ENCODE measurements around the gene AIM2. TPM values are rescaled to one million over a fixed set of nuclear protein-coding genes. Genes with fewer than 3 reads are reported as not detected.
"Not testable (repeated sequence)": the region's sequence is repeated elsewhere in the genome, so short reads cannot be mapped to it uniquely, and the experiment has no call there.

Gene AIM2
- total RNA-seq, 2 experiments from 2014 or later, result 28.1 to 28.2 TPM

DNA sequence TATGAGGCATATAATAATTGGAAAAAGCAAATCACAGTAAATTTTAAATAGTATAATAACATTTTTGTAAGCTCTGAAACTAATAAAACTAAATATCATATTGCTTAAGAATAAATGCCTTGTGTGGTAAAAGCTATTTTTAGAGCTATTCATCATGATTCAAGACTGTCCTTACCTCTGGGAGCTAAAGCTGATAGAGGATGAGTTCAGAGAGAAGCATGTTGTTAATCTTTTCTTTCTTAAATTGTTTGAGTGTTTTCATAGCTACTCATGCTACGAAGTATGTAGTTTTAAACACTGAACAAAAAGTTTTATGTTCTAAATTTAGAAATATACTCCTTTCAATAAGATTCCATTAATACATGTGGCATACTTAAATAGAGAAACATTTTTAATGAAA, 36.4 kb downstream of the AIM2 start:
- Mint-ChIP-seq H3K27me3 (no peaks in the 10 kb centered on the region), H3K36me3 (ENCODE audit: low read depth) (peaks cover 91% of the 10 kb centered on the region), H3K4me1 (peaks cover 44% of the 10 kb centered on the region), H3K4me3 (no peak overlapping the region), H3K9me3 (no peaks in the 10 kb centered on the region), H3K27ac (no peak overlapping the region)
- no peak for DNase-seq
- POLR2A ChIA-PET, result interaction anchor here (1.1 to 1.5 kb wide), 3 partner anchors 28 to 32 kb away, joined by 4 to 5 read pairs (median 4); partner anchors contain the start of gene IFI16
- CTCF ChIA-PET, result interaction anchor here (1.0 to 1.1 kb wide), 4 partner anchors 9 to 42 kb away, joined by 3 read pairs; no protein-coding TSS in a partner anchor

DNA sequence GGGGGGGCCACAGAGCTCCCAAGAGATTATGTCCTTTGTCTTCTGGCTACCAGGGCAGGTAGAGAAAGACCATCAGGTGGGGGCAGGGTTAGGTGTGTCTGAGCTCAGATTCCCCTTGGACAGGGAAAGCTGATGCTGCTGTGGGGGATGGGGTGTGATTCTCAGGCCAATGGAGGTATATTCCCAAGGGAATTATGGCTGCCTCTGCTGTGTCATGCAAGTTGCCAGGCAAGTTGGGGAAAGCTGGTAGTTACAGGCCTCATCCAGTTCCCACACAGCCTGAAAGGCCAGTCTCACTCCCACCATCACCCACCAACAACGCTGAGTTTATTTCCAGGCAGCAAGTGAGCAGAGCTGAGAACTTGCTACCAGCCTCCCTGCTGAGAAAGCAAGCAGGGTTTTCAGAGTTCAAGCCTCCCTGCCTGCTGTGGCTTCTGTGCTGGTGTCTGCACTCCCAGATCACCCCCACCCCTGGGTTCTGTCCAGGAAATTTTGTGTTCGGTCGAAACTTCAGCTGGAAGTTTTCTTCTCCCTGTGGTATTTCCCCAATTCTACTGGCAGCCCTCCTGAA, 45.6 kb downstream of the AIM2 start:
- no peak overlapping the region for H3K27ac Mint-ChIP-seq
- CTCF ChIA-PET, result interaction anchor here (0.8 kb wide), 1 partner anchor 9 kb away, joined by 3 read pairs; no protein-coding TSS in a partner anchor
- H3K4me1 Mint-ChIP-seq, result peaks cover 72% of the 10 kb centered on the region

DNA sequence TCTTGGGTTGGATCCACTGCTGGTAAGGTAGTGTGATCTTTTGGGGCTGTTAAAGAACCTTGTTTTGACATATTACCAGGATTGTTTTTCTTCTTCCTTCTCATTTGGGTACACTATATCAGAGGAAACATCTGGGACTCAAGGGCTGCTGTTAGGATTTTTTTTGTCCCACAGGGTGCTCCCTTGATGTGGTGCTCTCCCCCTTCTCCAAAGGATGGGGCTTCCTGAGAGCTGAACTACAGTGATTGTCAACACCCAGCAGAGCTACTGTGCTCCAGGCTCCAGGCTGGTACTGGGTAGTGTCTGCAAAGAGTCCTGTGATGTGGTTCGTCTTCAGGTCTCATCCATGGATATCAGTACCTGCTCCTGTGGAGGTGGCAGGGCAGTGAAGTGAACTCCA, 46.3 kb downstream of the AIM2 start:
- ChIA-PET CTCF (no interaction called here), POLR2A (interaction anchor here (1.2 to 1.9 kb wide), 2 partner anchors 21 to 23 kb away, joined by 3 to 7 read pairs; partner anchors contain the start of gene IFI16)
- Mint-ChIP-seq H3K4me3 (no peak overlapping the region), H3K27ac (no peak overlapping the region), H3K9me3 (no peaks in the 10 kb centered on the region), H3K36me3 (ENCODE audit: low read depth) (peaks cover 95% of the 10 kb centered on the region), H3K27me3 (no peaks in the 10 kb centered on the region), H3K4me1 (peaks cover 76% of the 10 kb centered on the region)
- no peak for DNase-seq

More for the DNA sequence above, 45.6 kb downstream of the AIM2 start:
- H3K9me3 Mint-ChIP-seq, result no peaks in the 10 kb centered on the region
- H3K36me3 Mint-ChIP-seq (ENCODE audit: low read depth), result peaks cover 95% of the 10 kb centered on the region
- POLR2A ChIA-PET, result interaction anchor here (1.9 kb wide), 1 partner anchor 22 kb away, joined by 7 read pairs; the partner anchor contains the start of gene IFI16
- no peak for DNase-seq
- H3K4me3 Mint-ChIP-seq, result no peak overlapping the region
- no peaks in the 10 kb centered on the region for H3K27me3 Mint-ChIP-seq

DNA sequence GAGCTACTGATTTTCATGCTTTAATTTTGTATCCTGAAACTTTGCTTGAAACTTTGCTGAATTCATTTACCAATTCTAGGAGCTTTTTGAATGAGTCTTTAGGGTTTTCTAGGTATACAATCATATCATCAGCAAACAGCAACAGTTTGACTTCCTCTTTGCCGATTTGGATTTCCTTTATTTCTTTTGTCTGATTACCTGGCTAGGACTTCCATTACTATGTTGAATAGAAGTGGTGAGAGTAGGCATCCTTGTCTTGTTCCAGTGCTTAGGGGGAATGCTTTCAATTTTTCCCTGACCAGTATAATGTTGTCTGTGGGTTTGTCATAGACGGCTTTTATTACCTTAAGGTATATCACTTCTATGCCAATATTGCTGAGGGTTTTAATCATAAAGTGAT, 49.7 kb downstream of the AIM2 start:
- H3K36me3 Mint-ChIP-seq (ENCODE audit: low read depth), result peaks cover 94% of the 10 kb centered on the region
- H3K9me3 Mint-ChIP-seq, DNase-seq, H3K27me3 Mint-ChIP-seq: not testable (repeated sequence)
- ChIA-PET CTCF (interaction anchor here (1.1 kb wide), 1 partner anchor 46 kb away, joined by 3 read pairs; no protein-coding TSS in a partner anchor), POLR2A (interaction anchor here (1.6 to 2.8 kb wide), 3 partner anchors 12 to 41 kb away, joined by 6 to 12 read pairs (median 6); partner anchors contain the start of gene IFI16)
- peak overlapping the region; percentile 38 for H3K27ac Mint-ChIP-seq
- peak overlapping the region; percentile 18 for H3K4me3 Mint-ChIP-seq
- H3K4me1 Mint-ChIP-seq, result peaks cover 78% of the 10 kb centered on the region

DNA sequence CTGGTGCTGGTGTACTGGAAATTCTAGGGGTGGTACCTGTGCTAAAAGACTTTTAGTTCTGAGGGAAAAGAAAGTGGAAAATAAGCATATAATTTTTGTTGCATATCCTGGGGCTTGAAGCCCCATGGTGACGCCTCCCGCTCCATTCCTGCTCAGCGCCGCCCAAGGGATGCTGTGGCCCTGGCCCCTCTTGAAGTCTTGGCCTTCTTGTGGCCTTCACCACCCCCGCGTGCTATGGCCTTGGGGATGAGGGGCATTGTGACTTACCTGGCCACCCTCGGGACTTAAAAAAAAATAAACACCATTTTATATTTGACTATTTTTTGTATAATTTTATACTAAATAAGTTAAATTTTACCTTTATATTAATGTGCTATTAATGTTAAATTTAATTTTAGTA, 51.5 kb downstream of the AIM2 start:
- ChIA-PET POLR2A (interaction anchor here (0.9 to 1.1 kb wide), 2 partner anchors 29 to 51 kb away, joined by 3 to 4 read pairs; no protein-coding TSS in a partner anchor), CTCF (no interaction called here)
- Mint-ChIP-seq H3K4me3 (no peak overlapping the region), H3K36me3 (ENCODE audit: low read depth) (peaks cover 93% of the 10 kb centered on the region), H3K27ac (no peak overlapping the region), H3K9me3 (no peaks in the 10 kb centered on the region), H3K27me3 (no peaks in the 10 kb centered on the region), H3K4me1 (peaks cover 85% of the 10 kb centered on the region)
- DNase-seq, result no peak

DNA sequence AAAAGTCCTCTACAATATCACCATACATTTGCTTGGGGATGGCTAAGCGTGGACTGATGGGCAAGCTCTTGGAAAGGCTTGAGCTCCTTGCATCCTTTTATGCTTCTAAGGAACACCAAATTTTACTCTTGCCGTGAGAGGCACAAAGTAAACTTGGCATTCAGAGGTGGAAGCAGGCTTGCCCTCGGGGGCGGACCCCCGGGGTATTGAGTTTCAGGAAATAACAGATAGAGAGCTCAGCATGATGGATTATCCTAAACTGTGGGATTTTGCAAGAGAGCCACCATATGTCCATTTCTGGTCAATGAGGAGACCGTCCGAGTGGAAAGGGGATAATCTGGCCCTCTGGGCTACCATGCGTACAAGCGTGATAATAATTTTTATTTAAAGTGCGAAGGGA, 52.8 kb downstream of the AIM2 start:
- CTCF ChIA-PET, result interaction anchor here (0.7 kb wide), 1 partner anchor 494 kb away, joined by 3 read pairs; no protein-coding TSS in a partner anchor
- no peak overlapping the region for H3K4me3 Mint-ChIP-seq

DNA sequence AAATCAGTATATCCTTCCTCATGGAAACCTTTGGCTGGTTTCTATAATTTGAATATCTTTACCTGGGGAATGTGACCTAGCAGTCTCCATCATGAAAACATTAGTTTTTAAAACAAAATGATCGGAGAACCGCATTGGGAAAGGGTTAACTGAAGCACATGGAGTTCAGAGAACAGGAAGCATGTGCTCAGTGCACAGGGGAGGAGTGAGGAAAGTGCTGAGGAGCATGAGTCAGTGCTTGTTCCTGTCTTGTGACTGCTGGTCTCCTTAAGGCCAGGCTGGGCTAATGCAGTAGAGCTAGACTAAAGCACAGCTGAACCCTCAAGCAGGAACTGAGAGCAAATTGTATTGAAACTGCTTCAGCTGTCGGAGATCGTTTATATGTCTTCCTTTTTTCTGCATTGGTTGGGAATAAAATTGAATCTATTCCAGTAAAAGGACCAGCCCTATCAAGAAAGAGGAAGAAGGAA, 61.1 kb downstream of the AIM2 start:
- DNase-seq, result peak; percentile 82
- Mint-ChIP-seq H3K4me3 (peak overlapping the region; percentile 87), H3K27me3 (no peaks in the 10 kb centered on the region), H3K27ac (peak overlapping the region; percentile 86), H3K36me3 (ENCODE audit: low read depth) (peaks cover 93% of the 10 kb centered on the region), H3K4me1 (peaks cover 61% of the 10 kb centered on the region), H3K9me3 (no peaks in the 10 kb centered on the region)
- ChIA-PET CTCF (interaction anchor here (0.6 to 1.8 kb wide), 3 partner anchors 49 to 214 kb away, joined by 3 to 6 read pairs (median 4); no protein-coding TSS in a partner anchor), POLR2A (interaction anchor here (0.8 to 4.7 kb wide), 12 partner anchors 12 to 195 kb away, joined by 3 to 170 read pairs (median 4); partner anchors contain the start of gene AIM2)

More for the DNA sequence above, 52.8 kb downstream of the AIM2 start:
- Mint-ChIP-seq H3K9me3 (no peaks in the 10 kb centered on the region), H3K27ac (no peak overlapping the region), H3K4me1 (peaks cover 87% of the 10 kb centered on the region), H3K27me3 (no peaks in the 10 kb centered on the region), H3K36me3 (ENCODE audit: low read depth) (peaks cover 94% of the 10 kb centered on the region)
- POLR2A ChIA-PET, result no interaction called here
- DNase-seq, result no peak

DNA sequence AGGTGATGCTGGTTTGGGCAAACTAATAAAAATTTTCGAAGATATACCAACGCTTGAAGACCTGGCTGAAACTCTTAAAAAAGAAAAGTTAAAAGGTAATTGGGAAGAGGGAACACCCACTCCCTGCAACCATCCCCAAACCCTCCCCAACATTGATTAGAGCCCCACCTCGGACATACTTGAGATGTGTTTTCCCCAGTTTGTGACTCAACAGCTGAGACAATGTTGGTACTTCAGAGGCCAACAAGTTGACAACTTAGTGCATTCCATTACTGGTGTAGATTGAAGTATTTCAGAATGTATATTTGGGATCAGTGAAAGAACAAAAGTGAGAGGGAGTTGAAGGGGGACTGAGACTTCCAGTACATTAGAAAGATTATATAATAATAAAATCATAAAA, 61.7 kb downstream of the AIM2 start:
- H3K9me3 Mint-ChIP-seq, result no peaks in the 10 kb centered on the region
- H3K4me1 Mint-ChIP-seq, result peaks cover 55% of the 10 kb centered on the region
- peak overlapping the region; percentile 96 for H3K27ac Mint-ChIP-seq
- peaks cover 93% of the 10 kb centered on the region for H3K36me3 Mint-ChIP-seq (ENCODE audit: low read depth)
- ChIA-PET POLR2A (interaction anchor here (1.0 to 4.7 kb wide), 8 partner anchors 12 to 195 kb away, joined by 3 to 170 read pairs (median 4); partner anchors contain the start of gene AIM2), CTCF (interaction anchor here (1.8 kb wide), 1 partner anchor 57 kb away, joined by 6 read pairs; no protein-coding TSS in a partner anchor)
- H3K27me3 Mint-ChIP-seq, result no peaks in the 10 kb centered on the region
- peak overlapping the region; percentile 87 for H3K4me3 Mint-ChIP-seq
- no peak for DNase-seq

DNA sequence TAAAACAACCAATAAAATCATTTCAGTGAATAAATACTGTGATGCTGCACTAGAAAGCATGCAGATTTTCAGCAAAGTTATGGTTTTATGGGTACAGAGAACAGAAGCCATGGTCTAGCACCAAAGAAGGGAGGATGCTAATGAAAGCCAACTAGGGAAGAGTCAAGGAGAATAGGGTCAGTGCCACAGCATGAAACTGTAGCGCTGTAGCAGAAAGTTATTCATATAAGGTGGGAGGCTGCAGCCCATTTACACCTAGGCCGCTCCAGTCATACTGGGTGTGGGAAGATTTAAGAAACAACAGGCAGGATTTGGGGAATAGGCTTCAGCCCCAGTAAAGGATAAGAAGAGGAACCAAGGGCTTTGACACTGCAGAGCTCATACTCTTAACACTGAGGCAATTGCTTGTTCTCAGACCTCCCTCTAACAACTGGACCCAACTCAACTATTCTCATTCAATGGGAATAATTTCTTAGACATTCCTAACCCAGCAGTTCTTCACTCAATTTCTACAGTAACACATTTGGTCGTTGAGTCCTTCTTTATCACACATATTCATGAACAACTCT, 62.5 kb downstream of the AIM2 start:
- Mint-ChIP-seq H3K4me1 (peaks cover 47% of the 10 kb centered on the region), H3K4me3 (peak overlapping the region; percentile 87), H3K9me3 (no peaks in the 10 kb centered on the region), H3K27me3 (no peaks in the 10 kb centered on the region), H3K36me3 (ENCODE audit: low read depth) (peaks cover 90% of the 10 kb centered on the region), H3K27ac (peak overlapping the region; percentile 96)
- POLR2A ChIA-PET, result interaction anchor here (1.0 to 4.7 kb wide), 7 partner anchors 16 to 82 kb away, joined by 3 to 170 read pairs (median 9); partner anchors contain the start of genes AIM2 and PYHIN1
- DNase-seq, result no peak
- CTCF ChIA-PET, result interaction anchor here (0.6 kb wide), 1 partner anchor 62 kb away, joined by 3 read pairs; no protein-coding TSS in a partner anchor

DNA sequence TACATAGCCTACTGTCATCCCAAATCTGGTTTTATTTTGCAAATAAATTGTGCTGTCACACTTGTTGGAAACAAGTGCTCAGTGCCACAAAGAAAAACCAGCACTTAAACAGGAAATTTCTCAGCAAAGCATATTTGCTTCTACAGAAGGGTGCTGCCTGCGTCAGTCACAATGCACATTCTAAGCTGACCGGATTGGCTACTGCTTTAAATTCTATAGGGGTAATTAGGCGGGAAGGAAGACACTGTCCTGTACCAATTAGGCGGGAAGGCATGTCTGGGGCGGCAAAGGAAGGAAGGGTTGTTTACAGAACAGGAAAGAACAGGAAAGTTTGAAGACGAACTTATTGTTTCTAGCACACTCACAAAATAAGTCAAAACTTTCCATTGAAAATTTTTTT, 64.1 kb downstream of the AIM2 start:
- peaks cover 81% of the 10 kb centered on the region for H3K36me3 Mint-ChIP-seq (ENCODE audit: low read depth)
- H3K27me3 Mint-ChIP-seq, result no peaks in the 10 kb centered on the region
- peak overlapping the region; percentile 87 for H3K4me3 Mint-ChIP-seq
- no peaks in the 10 kb centered on the region for H3K9me3 Mint-ChIP-seq
- peak; percentile 78 for DNase-seq
- ChIA-PET CTCF (interaction anchor here (0.9 to 2.1 kb wide), 2 partner anchors 56 to 64 kb away, joined by 4 to 6 read pairs; partner anchors contain the start of gene AIM2), POLR2A (interaction anchor here (0.6 to 4.7 kb wide), 17 partner anchors 9 to 1250 kb away, joined by 3 to 170 read pairs (median 7); partner anchors contain the start of genes AIM2, DCAF8, PYHIN1 and TAGLN2)
- H3K27ac Mint-ChIP-seq, result peak overlapping the region; percentile 96
- H3K4me1 Mint-ChIP-seq, result peaks cover 47% of the 10 kb centered on the region

All from activated CD4-positive, alpha-beta memory T cell treated with anti-CD3 and anti-CD28 coated beads, Interleukin-2, amount 10 ng/mL, durations not matched to agents 7 days and 5 days (primary cell).